GM12878 (cell line): ENCODE measurements around the gene PTPN13. TPM values are rescaled to one million over a fixed set of nuclear protein-coding genes. Genes with fewer than 3 reads are reported as not detected.

Experiments used
- ATAC-seq: fragments of 200-7000 bp; cut with Tn5 transposase; 3 replicates; pipeline ENCODE4 v1.9.1; 2020; ENCODE audit warnings: mild to moderate bottlenecking, moderate library complexity
- BruUV-seq: library from RNA; stranded (reverse); fragments of 400-500 nt; replicated peaks from 2 replicates; lab custom pipeline; 2021; lab: Mats Ljungman, UMichigan
- CTCF ChIA-PET: fragments of 300-600 bp; sonication (Branson Sonifier 250); formaldehyde crosslinking; extraction: SDS; loops from one replicate; lab custom pipeline; 2021; ENCODE audit warnings: inconsistent platforms; lab: Yijun Ruan, JAX
- POLR2A ChIA-PET: fragments of 350-600 bp; formaldehyde crosslinking; extraction: SDS; loops from one replicate; lab custom pipeline; 2021; ENCODE audit warnings: inconsistent platforms; lab: Charles Lee
- RAD21 ChIA-PET: fragments of 300-600 bp; sonication (Branson Sonifier 250); formaldehyde crosslinking; loops from one replicate; lab custom pipeline; 2023; ENCODE audit warnings: antibody characterized with exemption; ENCODE audit not compliant: unreplicated experiment; lab: Charles Lee
- SMC1A ChIA-PET: fragments of 300-600 bp; sonication (Branson Sonifier 250); formaldehyde crosslinking; loops from one replicate; lab custom pipeline; 2023; ENCODE audit not compliant: unreplicated experiment, uncharacterized antibody; lab: Charles Lee
- DNase-seq: peaks from one replicate; pipeline ENCODE4 v3.0.0-alpha.2; 2011; ENCODE audit warnings: low read depth, low spot score
- FAIRE-seq: peaks from 3 replicates; lab custom pipeline; 2011; peaks lifted over from hg19 to GRCh38; lab: Jason Lieb, UNC
- H2AFZ ChIP-seq: 2 replicates; pipeline ENCODE4 v1.6.0; 2011; ENCODE audit warnings: low read depth, low read length, control low read depth; ENCODE audit not compliant: control insufficient read depth
- H3K27ac ChIP-seq: 2 replicates; pipeline ENCODE4 v1.5.1; 2011; ENCODE audit warnings: control low read depth; ENCODE audit not compliant: control insufficient read depth, insufficient read depth
- H3K27me3 ChIP-seq, 2 experiments: replicated peaks in 1 of 2; 2 replicates each; pipeline versions ENCODE4 v1.6.0 to v1.6.1; 2011; ENCODE audit warnings: low read length in 1 of 2; ENCODE audit not compliant: control insufficient read depth in 2 of 2, insufficient read depth in 2 of 2
- H3K36me3 ChIP-seq, 2 experiments: 2 replicates each; pipeline ENCODE4 v1.5.1; 2011; ENCODE audit warnings: low read length in 1 of 2; ENCODE audit not compliant: control insufficient read depth in 2 of 2, insufficient read depth in 2 of 2
- H3K4me1 ChIP-seq: 2 replicates; pipeline ENCODE4 v1.6.1; 2011; ENCODE audit warnings: mild to moderate bottlenecking, low read length, moderate library complexity, mixed read lengths; ENCODE audit not compliant: control insufficient read depth, insufficient read depth
- H3K4me2 ChIP-seq: 2 replicates; pipeline ENCODE4 v1.6.0; 2011; ENCODE audit warnings: control low read depth; ENCODE audit not compliant: control insufficient read depth, insufficient read depth
- H3K4me3 ChIP-seq: fragments of 200-600 bp; sonication (generic); 2 replicates; pipeline ENCODE4 v1.5.1; 2016
- H3K79me2 ChIP-seq: 2 replicates; pipeline ENCODE4 v1.6.0; 2011; ENCODE audit warnings: low read length; ENCODE audit not compliant: control insufficient read depth, insufficient read depth
- H3K9ac ChIP-seq: 2 replicates; pipeline ENCODE4 v1.8.0; 2011; ENCODE audit warnings: low read length, control low read depth, mixed read lengths; ENCODE audit not compliant: control insufficient read depth, insufficient read depth
- H3K9me3 ChIP-seq: replicated peaks from 3 replicates; pipeline ENCODE4 v1.5.1; 2011; ENCODE audit warnings: mild to moderate bottlenecking, low read length; ENCODE audit not compliant: control insufficient read depth, insufficient read depth
- H4K20me1 ChIP-seq: 2 replicates; pipeline ENCODE4 v1.6.0; 2011; ENCODE audit not compliant: control insufficient read depth, insufficient read depth
- ASH2L ChIP-seq: fragments of 300-600, 200-600 bp; sonication (generic); IDR thresholded peaks from 2 replicates; pipeline ENCODE4 v1.6.1; 2017; ENCODE audit warnings: low read depth, mild to moderate bottlenecking, borderline replicate concordance
- BCLAF1 ChIP-seq: fragments of 450-650 bp; IDR thresholded peaks from 2 replicates; pipeline ENCODE4 v1.6.1; 2017; ENCODE audit warnings: antibody characterized with exemption, mild to moderate bottlenecking, moderate library complexity
- BRCA1 ChIP-seq: IDR thresholded peaks from 2 replicates; pipeline ENCODE4 v1.6.1; 2011; ENCODE audit warnings: low read depth, low read length, improper control_type of control experiment
- CHD4 ChIP-seq: fragments of 200-600 bp; sonication (generic); IDR thresholded peaks from 2 replicates; pipeline ENCODE4 v1.6.1; 2016; ENCODE audit warnings: mild to moderate bottlenecking
- EP300 ChIP-seq, 2 experiments: fragments of 150-350 bp in 1 of 2; IDR thresholded peaks; 2 replicates each; pipeline ENCODE4 v1.6.1; 2011 to 2012; ENCODE audit warnings: low read depth in 2 of 2, low read length in 2 of 2, borderline replicate concordance in 1 of 2, improper control_type of control experiment in 1 of 2, inconsistent platforms in 1 of 2; ENCODE audit not compliant: control insufficient read depth in 1 of 2
- FOXK2 ChIP-seq: fragments of 450-650 bp; IDR thresholded peaks from 2 replicates; pipeline ENCODE4 v1.6.1; 2017; ENCODE audit warnings: mild to moderate bottlenecking, moderate library complexity
- IKZF1 ChIP-seq: fragments of 450-650 bp; conservative IDR thresholded peaks from 2 replicates; pipeline ENCODE4 v1.6.1; 2017; ENCODE audit warnings: antibody characterized with exemption, mild to moderate bottlenecking
- IRF4 ChIP-seq: IDR thresholded peaks from 2 replicates; pipeline ENCODE4 v1.6.1; 2011; ENCODE audit warnings: low read depth, low read length
- NBN ChIP-seq: fragments of 450-650 bp; IDR thresholded peaks from 2 replicates; pipeline ENCODE4 v1.6.1; 2016
- NR2C1 ChIP-seq: fragments of 450-650 bp; IDR thresholded peaks from 2 replicates; pipeline ENCODE4 v1.6.1; 2017; ENCODE audit warnings: antibody characterized with exemption, mild to moderate bottlenecking, moderate library complexity
- SMAD5 ChIP-seq: IDR thresholded peaks from 2 replicates; pipeline ENCODE4 v1.6.1; 2016; ENCODE audit warnings: antibody characterized with exemption, low read depth
- SREBF2 ChIP-seq: IDR thresholded peaks from 2 replicates; pipeline ENCODE4 v1.6.1; 2012; ENCODE audit warnings: mild to moderate bottlenecking, low read length
- STAT1 ChIP-seq: fragments of 450-650 bp; conservative IDR thresholded peaks from 2 replicates; pipeline ENCODE4 v1.6.1; 2014; ENCODE audit warnings: antibody characterized with exemption, mild to moderate bottlenecking
- SUZ12 ChIP-seq: fragments of 200-600 bp; sonication (generic); IDR thresholded peaks from one replicate; pipeline ENCODE4 v1.6.1; 2018; ENCODE audit warnings: antibody characterized with exemption, mild to moderate bottlenecking; ENCODE audit not compliant: unreplicated experiment
- YBX1 ChIP-seq: fragments of 450-650 bp; IDR thresholded peaks from 2 replicates; pipeline ENCODE4 v1.6.1; 2016; ENCODE audit warnings: antibody characterized with exemption
- YY1 ChIP-seq: IDR thresholded peaks from 2 replicates; pipeline ENCODE4 v1.6.1; 2011; ENCODE audit warnings: low read depth, mild to moderate bottlenecking, low read length
- ZNF217 ChIP-seq: fragments of 450-650 bp; IDR thresholded peaks from 2 replicates; pipeline ENCODE4 v1.6.1; 2017; ENCODE audit warnings: antibody characterized with exemption, mild to moderate bottlenecking
- WGBS: methylation state at CpG from one replicate; pipeline ENCODE4 v1.1.6; 2016; ENCODE audit warnings: low lambda C conversion rate; ENCODE audit not compliant: insufficient replicate concordance, insufficient coverage; ENCODE audit errors: missing lambda C conversion rate; 5-methylcytosine and 5-hydroxymethylcytosine counted together
- in situ Hi-C: fragments of 300-500 bp; cut with MboI; formaldehyde crosslinking; loops from 9 replicates; pipeline ENCODE4 v1.14.3; 2018; ENCODE audit warnings: mixed read lengths
- intact Hi-C: fragments of 100-400 bp; cut with micrococcal nuclease; formaldehyde crosslinking; loops from one replicate; pipeline ENCODE4 v1.14.2; 2022; ENCODE audit not compliant: unreplicated experiment
- polyA plus RNA-seq, 11 experiments: library from polyadenylated mRNA; depleted of rRNA in 4 of 11; unstranded in 6 of 11; stranded (reverse) in 5 of 11; fragments of >200 nt; fragmentation: Nextera tagmentation in 4 of 11; fragmentation: Illumina TruSeq in 1 of 11; extraction: Ambion mirVana in 4 of 11; extraction: Trizol in 1 of 11; gene quantifications; 1 replicate in 1 of 11; 2 replicates in 10 of 11; pipeline versions ENCODE4 v1.2.1 to v1.2.3, GENCODE V29; 2011 to 2016; ENCODE audit warnings: inconsistent platforms in 2 of 11, missing spikeins in 2 of 11, low read depth in 1 of 11
- total RNA-seq, 4 experiments: library from RNA; depleted of rRNA in 3 of 4; stranded (reverse); fragments of >200 nt in 3 of 4; fragmentation: Illumina TruSeq in 1 of 4; extraction: Trizol in 1 of 4; gene quantifications; 2 replicates each; pipeline versions ENCODE4 v1.2.1 to v1.2.3, GENCODE V29; 2013 to 2021
- TF ChIP-seq, protein P1 (sequence below): IDR thresholded peaks from 2 replicates; pipeline ENCODE4 v1.6.1; 2012; ENCODE audit warnings: low read depth, low read length, improper control_type of control experiment
- TF ChIP-seq, protein P2 (sequence below): fragments of 450-650 bp; IDR thresholded peaks from 2 replicates; pipeline ENCODE4 v1.6.1; 2017; ENCODE audit warnings: mild to moderate bottlenecking, low read depth, inconsistent platforms; ENCODE audit not compliant: poor library complexity, severe bottlenecking
- TF ChIP-seq, protein P3 (sequence below): fragments of 450-650 bp; IDR thresholded peaks from 2 replicates; pipeline ENCODE4 v1.6.1; 2017; ENCODE audit warnings: borderline replicate concordance

PTPN13 gene
- total and polyA plus RNA-seq, 10 of the 15 experiments (the other 5 are each of a cell fraction or from before 2014, with no cell fraction given) = 8.5 to 69.4 (median 33.9) TPM

- intact Hi-C loops = no loop called here
- CTCF ChIA-PET = interaction anchor here (0.6 to 7.7 kb wide), 7 partner anchors 11 to 431 kb away, joined by 3 to 124 read pairs (median 8); no protein-coding TSS in a partner anchor
- no TSS peak for BruUV-seq
These were observed 2.7 kb downstream of the PTPN13 start for GRCh38 chr4:86596807-86597206.

More at GRCh38 chr4:86596807-86597206, 2.7 kb downstream of the PTPN13 start:
- ChIA-PET POLR2A (interaction anchor here (0.6 to 7.5 kb wide), 8 partner anchors 11 to 216 kb away, joined by 3 to 89 read pairs (median 4); no protein-coding TSS in a partner anchor), RAD21 (interaction anchor here (0.9 to 7.4 kb wide), 15 partner anchors 6 to 627 kb away, joined by 3 to 177 read pairs (median 12); no protein-coding TSS in a partner anchor), SMC1A (interaction anchor here (0.7 to 14.9 kb wide), 21 partner anchors 11 to 228 kb away, joined by 3 to 209 read pairs (median 8); no protein-coding TSS in a partner anchor)
- WGBS = 10% methylated on average over 2 of the region's 2 CpGs
- DNase-seq (no peak), ATAC-seq (no peak), FAIRE-seq (no peak)
- Histone ChIP-seq H3K27me3 (peaks cover 0 to 5% of the 10 kb centered on the region in 2 experiments; a peak in 1 of 4 replicates), H3K36me3 (no peaks in the 10 kb centered on the region), H3K79me2 (no peaks in the 10 kb centered on the region; the same call in 1 of the 2 replicates), H3K4me2 (no peak overlapping the region), H3K4me1 (no peaks in the 10 kb centered on the region), H3K9me3 (no peaks in the 10 kb centered on the region), H3K4me3 (no peak overlapping the region), H3K9ac (no peak overlapping the region), H4K20me1 (no peaks in the 10 kb centered on the region), H2AFZ (no peak overlapping the region), H3K27ac (no peak overlapping the region)
- TF ChIP-seq IKZF1 (no peak), EP300 (IDR thresholded peaks at IDR 0.05; ENCODE audit: borderline replicate concordance in 1 of 2, control insufficient read depth in 1 of 2, low read depth in 2 of 2, low read length in 2 of 2) (no peak), NBN (no peak), IRF4 (no peak), YY1 (no peak), ASH2L (no peak), BRCA1 (no peak), ZNF217 (no peak), NR2C1 (no peak), BCLAF1 (no peak), SUZ12 (no peak), FOXK2 (no peak), STAT1 (no peak), SMAD5 (no peak), SREBF2 (no peak), CHD4 (no peak), YBX1 (no peak)
- TF ChIP-seq, protein P1, sequence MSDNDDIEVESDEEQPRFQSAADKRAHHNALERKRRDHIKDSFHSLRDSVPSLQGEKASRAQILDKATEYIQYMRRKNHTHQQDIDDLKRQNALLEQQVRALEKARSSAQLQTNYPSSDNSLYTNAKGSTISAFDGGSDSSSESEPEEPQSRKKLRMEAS = no peak
- TF ChIP-seq, protein P2, sequence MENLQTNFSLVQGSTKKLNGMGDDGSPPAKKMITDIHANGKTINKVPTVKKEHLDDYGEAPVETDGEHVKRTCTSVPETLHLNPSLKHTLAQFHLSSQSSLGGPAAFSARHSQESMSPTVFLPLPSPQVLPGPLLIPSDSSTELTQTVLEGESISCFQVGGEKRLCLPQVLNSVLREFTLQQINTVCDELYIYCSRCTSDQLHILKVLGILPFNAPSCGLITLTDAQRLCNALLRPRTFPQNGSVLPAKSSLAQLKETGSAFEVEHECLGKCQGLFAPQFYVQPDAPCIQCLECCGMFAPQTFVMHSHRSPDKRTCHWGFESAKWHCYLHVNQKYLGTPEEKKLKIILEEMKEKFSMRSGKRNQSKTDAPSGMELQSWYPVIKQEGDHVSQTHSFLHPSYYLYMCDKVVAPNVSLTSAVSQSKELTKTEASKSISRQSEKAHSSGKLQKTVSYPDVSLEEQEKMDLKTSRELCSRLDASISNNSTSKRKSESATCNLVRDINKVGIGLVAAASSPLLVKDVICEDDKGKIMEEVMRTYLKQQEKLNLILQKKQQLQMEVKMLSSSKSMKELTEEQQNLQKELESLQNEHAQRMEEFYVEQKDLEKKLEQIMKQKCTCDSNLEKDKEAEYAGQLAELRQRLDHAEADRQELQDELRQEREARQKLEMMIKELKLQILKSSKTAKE = no peak
- TF ChIP-seq, protein P3, sequence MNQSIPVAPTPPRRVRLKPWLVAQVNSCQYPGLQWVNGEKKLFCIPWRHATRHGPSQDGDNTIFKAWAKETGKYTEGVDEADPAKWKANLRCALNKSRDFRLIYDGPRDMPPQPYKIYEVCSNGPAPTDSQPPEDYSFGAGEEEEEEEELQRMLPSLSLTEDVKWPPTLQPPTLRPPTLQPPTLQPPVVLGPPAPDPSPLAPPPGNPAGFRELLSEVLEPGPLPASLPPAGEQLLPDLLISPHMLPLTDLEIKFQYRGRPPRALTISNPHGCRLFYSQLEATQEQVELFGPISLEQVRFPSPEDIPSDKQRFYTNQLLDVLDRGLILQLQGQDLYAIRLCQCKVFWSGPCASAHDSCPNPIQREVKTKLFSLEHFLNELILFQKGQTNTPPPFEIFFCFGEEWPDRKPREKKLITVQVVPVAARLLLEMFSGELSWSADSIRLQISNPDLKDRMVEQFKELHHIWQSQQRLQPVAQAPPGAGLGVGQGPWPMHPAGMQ = no peak
- in situ Hi-C loops = no loop called here
